H1 (cell line): ENCODE measurements around the gene CEP135. TPM values are rescaled to one million over a fixed set of nuclear protein-coding genes. Genes with fewer than 3 reads are reported as not detected.
A peak's percentile ranks its signal among the peaks of the same experiment; 100 is the strongest.

Source experiments
- BACH1 ChIP-seq: IDR thresholded peaks from 2 replicates; pipeline ENCODE4 v1.6.1; 2012; ENCODE audit warnings: low read length, improper control_type of control experiment
- BRCA1 ChIP-seq: IDR thresholded peaks from 2 replicates; pipeline ENCODE4 v1.6.1; 2012; ENCODE audit warnings: low read depth, low read length, improper control_type of control experiment
- CREB1 ChIP-seq: IDR thresholded peaks from 2 replicates; pipeline ENCODE4 v1.6.1; 2012; ENCODE audit warnings: inconsistent platforms
- CTCF ChIP-seq, 3 experiments: IDR thresholded peaks; 1 replicate in 2 of 3; 2 replicates in 1 of 3; pipeline versions ENCODE4 v1.5.1 to v1.6.1; 2011; ENCODE audit warnings: low read length in 3 of 3, mild to moderate bottlenecking in 3 of 3, inconsistent platforms in 2 of 3, low read depth in 1 of 3, moderate library complexity in 1 of 3; ENCODE audit not compliant: insufficient read depth in 1 of 3; ENCODE audit errors: control extremely low read depth in 1 of 3
- FOSL1 ChIP-seq: IDR thresholded peaks from 2 replicates; pipeline ENCODE4 v1.6.1; 2011; ENCODE audit warnings: mild to moderate bottlenecking, low read depth, low read length, moderate library complexity; ENCODE audit not compliant: insufficient read depth
- JUN ChIP-seq: IDR thresholded peaks from 2 replicates; pipeline ENCODE4 v1.6.1; 2011; ENCODE audit warnings: low read depth, mild to moderate bottlenecking, improper control_type of control experiment, low read length
- JUND ChIP-seq: IDR thresholded peaks from 2 replicates; pipeline ENCODE4 v1.6.1; 2011; ENCODE audit warnings: mild to moderate bottlenecking, improper control_type of control experiment, low read length
- NANOG ChIP-seq: IDR thresholded peaks from 2 replicates; pipeline ENCODE4 v1.6.1; 2011; ENCODE audit warnings: low read length, low read depth, mild to moderate bottlenecking, inconsistent platforms; ENCODE audit not compliant: insufficient read depth, poor library complexity, severe bottlenecking
- POLR2A ChIP-seq, 2 experiments: IDR thresholded peaks; 1 replicate in 1 of 2; 2 replicates in 1 of 2; pipeline ENCODE4 v1.6.1; 2011; ENCODE audit warnings: low read depth in 2 of 2, low read length in 2 of 2, mild to moderate bottlenecking in 2 of 2; ENCODE audit errors: control extremely low read depth in 1 of 2
- POLR2AphosphoS5 ChIP-seq: IDR thresholded peaks from 2 replicates; pipeline ENCODE4 v1.6.1; 2011; ENCODE audit warnings: low read depth, low read length
- RAD21 ChIP-seq, 2 experiments: IDR thresholded peaks in 1 of 2; conservative IDR thresholded peaks in 1 of 2; 2 replicates each; pipeline ENCODE4 v1.6.1; 2011; ENCODE audit warnings: low read depth in 2 of 2, low read length in 2 of 2, improper control_type of control experiment in 1 of 2, inconsistent platforms in 1 of 2, mild to moderate bottlenecking in 1 of 2, moderate library complexity in 1 of 2
- RBBP5 ChIP-seq: IDR thresholded peaks from 2 replicates; pipeline ENCODE4 v1.7.1; 2012; ENCODE audit warnings: low read depth, mild to moderate bottlenecking, inconsistent platforms, low read length, moderate library complexity, borderline replicate concordance
- RXRA ChIP-seq: IDR thresholded peaks from 2 replicates; pipeline ENCODE4 v1.6.1; 2011; ENCODE audit warnings: low read depth, mild to moderate bottlenecking, low read length, moderate library complexity; ENCODE audit not compliant: insufficient read depth
- SAP30 ChIP-seq: fragments of 300-600 bp; sonication (generic); IDR thresholded peaks from 2 replicates; pipeline ENCODE4 v1.7.1; 2012; ENCODE audit warnings: low read length, moderate library complexity, mild to moderate bottlenecking, inconsistent platforms; ENCODE audit not compliant: insufficient read depth, insufficient replicate concordance
- SIRT6 ChIP-seq: IDR thresholded peaks from one replicate; pipeline ENCODE4 v1.7.1; 2012; ENCODE audit warnings: low read length, inconsistent platforms
- SP4 ChIP-seq: IDR thresholded peaks from 2 replicates; pipeline ENCODE4 v1.6.1; 2012; ENCODE audit warnings: low read length, inconsistent platforms
- SRF ChIP-seq: IDR thresholded peaks from 2 replicates; pipeline ENCODE4 v1.6.1; 2011; ENCODE audit warnings: mild to moderate bottlenecking, low read depth, low read length, moderate library complexity
- SUZ12 ChIP-seq: fragments of 200-600 bp; sonication (generic); IDR thresholded peaks from 2 replicates; pipeline ENCODE4 v1.6.1; 2012; ENCODE audit warnings: mild to moderate bottlenecking, inconsistent platforms, low read length, moderate library complexity, mixed read lengths
- TAF7 ChIP-seq: optimal IDR thresholded peaks from 2 replicates; pipeline ENCODE3; 2011; ENCODE audit warnings: low read depth, mild to moderate bottlenecking, inconsistent platforms, low read length, moderate library complexity, borderline replicate concordance
- USF2 ChIP-seq: IDR thresholded peaks from 2 replicates; pipeline ENCODE4 v1.6.1; 2011; ENCODE audit warnings: low read length, improper control_type of control experiment
- ZNF274 ChIP-seq: IDR thresholded peaks from 2 replicates; pipeline ENCODE4 v1.7.0; 2012; ENCODE audit warnings: low read length, borderline replicate concordance; ENCODE audit errors: extremely low read depth
- polyA plus RNA-seq, 7 experiments: library from polyadenylated mRNA; depleted of rRNA in 3 of 7; stranded (reverse) in 5 of 7; unstranded in 2 of 7; fragments of >200 nt in 5 of 7; fragments of 200-250 nt in 2 of 7; gene quantifications; 1 replicate in 5 of 7; 2 replicates in 1 of 7; 4 replicates in 1 of 7; pipeline versions ENCODE4 v1.2.1 to v1.2.3, GENCODE V29; 2011 to 2013; ENCODE audit warnings: missing spikeins in 2 of 7, mixed read lengths in 2 of 7
- total RNA-seq: library from RNA; stranded (reverse); fragmentation: NEBNext Ultra II Directional; extraction: Animal tissue kit (Norgen Biotek cat#: 25700); gene quantifications from 2 replicates; pipeline ENCODE4 v1.2.1, GENCODE V29; 2021

The CEP135 gene
- total and polyA plus RNA-seq, 2 of the 8 experiments (the other 6 are each of a cell fraction or from before 2014, with no cell fraction given), result 2.7 to 14.5 TPM

GRCh38 chr4:55948726-55949481, at the start of gene CEP135 (continued):
- TF ChIP-seq RBBP5, result peak; percentile 99
- TF ChIP-seq POLR2AphosphoS5, result peak; percentile 48
- peak; percentile 87 to 96 (median 90) for TF ChIP-seq CTCF (IDR thresholded peaks at IDR 0.05; ENCODE audit: control extremely low read depth in 1 of 3, insufficient read depth in 1 of 3, low read depth in 1 of 3, low read length in 3 of 3)
- TF ChIP-seq TAF7, result peak; percentile 78
- no peak for TF ChIP-seq SUZ12
- TF ChIP-seq SP4, result no peak
- no peak for TF ChIP-seq SIRT6
- no peak for TF ChIP-seq USF2
- TF ChIP-seq BACH1, result no peak; the same call in 1 of the 2 replicates
- 0 out of 2 replicates have a peak, but pooled peaks have one; percentile 5 for TF ChIP-seq JUND
- peak; percentile 80 to 81 for TF ChIP-seq RAD21 (IDR thresholded peaks at IDR 0.05 in 1 of 2, conservative IDR thresholded peaks at IDR 0.05 in 1 of 2; ENCODE audit: low read depth in 2 of 2, low read length in 2 of 2)
- TF ChIP-seq SRF, result no peak
- TF ChIP-seq CREB1, result peak; percentile 70
- TF ChIP-seq POLR2A (IDR thresholded peaks at IDR 0.05; ENCODE audit: control extremely low read depth in 1 of 2, low read depth in 2 of 2, low read length in 2 of 2), result peak in 1 of 2 experiments; percentile 90; a peak in 2 of 3 replicates
- TF ChIP-seq ZNF274, result no peak
- TF ChIP-seq FOSL1, result no peak
- TF ChIP-seq JUN, result no peak
- peak; percentile 60 for TF ChIP-seq NANOG
- TF ChIP-seq SAP30, result no peak
- no peak for TF ChIP-seq RXRA
- TF ChIP-seq BRCA1, result no peak
